Activated T-helper 1 cell treated with anti-CD3 and anti-CD28 coated beads, Interleukin-12 subunit alpha, Interleukin-12 subunit beta, Interleukin-2, Interleukin-4 antibody, amounts not matched to agents 30 ng/mL and 10 ng/mL and 1 ng/mL, durations not matched to agents 14 hours and 24 hours and 36 hours (primary cell): ENCODE results near the gene LSP1. TPM values are rescaled to one million over a fixed set of nuclear protein-coding genes. Genes with fewer than 3 reads are reported as not detected.

Source experiments
- DNase-seq: peaks from one replicate; pipeline ENCODE4 v3.0.0; 2021; ENCODE audit warnings: low spot score
- H3K27ac Mint-ChIP-seq: one replicate; pipeline ENCODE4 v1.8.0; 2021; ENCODE audit warnings: mild to moderate bottlenecking, mixed read lengths
- H3K27me3 Mint-ChIP-seq: one replicate; pipeline ENCODE4 v1.8.0; 2022; ENCODE audit warnings: mild to moderate bottlenecking, moderate library complexity, mixed read lengths; ENCODE audit not compliant: insufficient read depth
- H3K36me3 Mint-ChIP-seq: one replicate; pipeline ENCODE4 v1.8.0; 2021; ENCODE audit warnings: low read depth, mixed read lengths
- H3K4me1 Mint-ChIP-seq: one replicate; pipeline ENCODE4 v1.8.0; 2021; ENCODE audit warnings: low read depth, mixed read lengths
- H3K4me3 Mint-ChIP-seq: one replicate; pipeline ENCODE4 v1.8.0; 2021; ENCODE audit warnings: mild to moderate bottlenecking, moderate library complexity, mixed read lengths
- H3K9me3 Mint-ChIP-seq: one replicate; pipeline ENCODE4 v1.8.0; 2021; ENCODE audit warnings: mixed read lengths
- intact Hi-C: fragments of 100-400 bp; cut with micrococcal nuclease; formaldehyde crosslinking; loops from one replicate; pipeline ENCODE4 v1.15.1; 2024
- total RNA-seq: library from RNA; stranded (reverse); gene quantifications from 2 replicates; pipeline ENCODE4 v1.2.3, GENCODE V29; 2022

Gene LSP1
- total RNA-seq, 1 donor from 2014 or later, result 262 TPM

DNA sequence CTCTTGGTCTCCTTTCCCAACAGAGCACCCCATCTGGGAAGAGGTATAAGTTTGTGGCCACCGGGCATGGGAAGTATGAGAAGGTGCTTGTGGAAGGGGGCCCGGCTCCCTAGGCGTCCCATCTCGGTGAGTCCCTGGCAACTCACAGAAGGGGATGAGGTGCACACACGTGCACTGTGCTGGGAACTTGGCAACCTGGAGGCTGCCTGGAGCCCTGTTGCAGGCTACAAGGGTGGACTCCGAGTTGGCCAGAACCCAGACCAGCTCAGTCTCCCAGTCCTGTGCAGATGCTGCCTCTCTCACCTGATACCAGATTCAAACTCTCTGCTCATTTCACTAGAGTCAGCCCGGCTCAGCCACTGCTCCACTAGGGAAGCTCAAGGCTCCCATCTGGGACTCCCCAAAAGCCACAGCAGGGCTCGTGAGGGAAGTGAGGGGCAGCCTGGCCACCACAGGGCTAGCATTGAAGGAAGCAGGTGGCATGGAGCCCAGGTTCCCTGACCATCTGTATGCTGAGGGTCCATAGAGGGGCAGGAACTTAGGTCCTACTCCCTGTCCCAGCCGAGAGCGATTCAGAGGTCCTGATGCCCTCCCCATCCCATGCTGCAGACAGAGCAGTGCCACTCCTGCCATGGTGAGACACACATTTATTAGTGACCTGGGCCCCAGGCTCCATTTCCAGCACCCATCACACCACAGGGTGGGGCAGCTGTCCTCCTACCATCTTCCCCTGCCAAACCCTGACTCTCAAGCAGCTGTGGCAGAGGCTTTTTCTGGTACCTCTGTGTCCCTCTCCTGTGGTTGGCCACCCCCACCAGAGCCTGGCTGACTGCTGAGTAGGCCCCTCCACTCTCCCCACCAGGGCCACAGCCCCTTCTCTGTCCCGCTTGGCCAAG lies 34.8 kb downstream of the LSP1 start:
- H3K4me3 Mint-ChIP-seq, result no peak overlapping the region
- intact Hi-C loops, result loop anchor here (2.0 kb wide), 1 partner anchor 33 kb away; no protein-coding TSS in a partner anchor
- H3K9me3 Mint-ChIP-seq, result no peaks in the 10 kb centered on the region
- no peaks in the 10 kb centered on the region for H3K27me3 Mint-ChIP-seq
- peaks cover 15% of the 10 kb centered on the region for H3K36me3 Mint-ChIP-seq
- peak overlapping the region; percentile 71 for H3K27ac Mint-ChIP-seq
- H3K4me1 Mint-ChIP-seq, result peaks cover 10% of the 10 kb centered on the region
- no peak for DNase-seq

DNA sequence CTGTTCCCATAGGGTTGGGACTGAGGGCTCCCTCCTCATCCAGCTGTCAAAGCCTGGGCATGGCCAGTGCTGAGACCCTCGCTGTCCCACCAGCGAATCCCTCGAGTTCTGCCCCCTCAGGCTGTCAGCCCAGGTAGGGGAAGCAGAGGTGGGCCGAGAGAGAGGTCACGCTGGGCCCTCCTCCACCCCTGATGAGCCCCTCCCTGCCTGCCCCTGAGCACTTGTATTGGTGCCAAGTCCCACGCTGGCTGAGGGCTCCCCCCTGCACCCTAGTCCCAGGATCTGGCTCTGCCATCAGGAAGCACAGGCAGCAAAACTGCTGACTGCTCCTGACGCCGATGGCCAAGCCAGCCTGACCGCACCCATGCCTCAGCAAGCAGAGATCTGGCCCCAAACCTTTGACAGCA lies 35.5 kb downstream of the LSP1 start:
- DNase-seq, result no peak
- Mint-ChIP-seq H3K27ac (peak overlapping the region; percentile 71), H3K36me3 (peaks cover 16% of the 10 kb centered on the region), H3K4me1 (peaks cover 10% of the 10 kb centered on the region), H3K9me3 (no peaks in the 10 kb centered on the region), H3K27me3 (no peaks in the 10 kb centered on the region), H3K4me3 (no peak overlapping the region)
- intact Hi-C loops, result loop anchor here (2.0 kb wide), 1 partner anchor 34 kb away; no protein-coding TSS in a partner anchor

DNA sequence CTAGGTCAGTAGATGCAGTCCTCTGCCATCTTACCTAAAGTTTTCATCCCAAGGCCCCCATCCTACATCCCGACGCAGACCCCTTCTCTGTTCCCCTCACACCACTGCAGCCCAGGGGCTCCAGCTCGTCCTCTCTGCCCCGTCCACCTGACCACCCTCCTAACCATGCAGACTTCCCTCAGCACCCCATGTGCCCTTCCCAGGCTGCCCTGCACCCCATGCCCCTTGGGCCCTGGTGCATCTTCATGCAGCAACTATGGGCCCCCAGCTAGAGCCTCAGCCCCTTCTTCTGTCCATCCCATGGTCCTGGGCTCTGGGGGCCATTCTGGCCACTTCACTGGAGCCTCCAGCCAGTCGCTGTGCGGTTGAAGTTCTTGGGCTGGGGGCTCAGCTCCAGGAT lies 35.9 kb downstream of the LSP1 start:
- DNase-seq, result no peak
- H3K36me3 Mint-ChIP-seq, result peaks cover 18% of the 10 kb centered on the region
- intact Hi-C loops, result loop anchor here (2.0 kb wide), 1 partner anchor 34 kb away; no protein-coding TSS in a partner anchor
- peak overlapping the region; percentile 5 for H3K4me3 Mint-ChIP-seq
- H3K27ac Mint-ChIP-seq, result peak overlapping the region; percentile 71
- H3K4me1 Mint-ChIP-seq, result peaks cover 10% of the 10 kb centered on the region
- no peaks in the 10 kb centered on the region for H3K9me3 Mint-ChIP-seq
- H3K27me3 Mint-ChIP-seq, result no peaks in the 10 kb centered on the region

GRCh38 chr11:1889224-1889930 lies 36.5 kb downstream of the LSP1 start:
- peak; percentile 64 for DNase-seq
- Mint-ChIP-seq H3K27ac (peak overlapping the region; percentile 71), H3K4me1 (peaks cover 10% of the 10 kb centered on the region)

DNA sequence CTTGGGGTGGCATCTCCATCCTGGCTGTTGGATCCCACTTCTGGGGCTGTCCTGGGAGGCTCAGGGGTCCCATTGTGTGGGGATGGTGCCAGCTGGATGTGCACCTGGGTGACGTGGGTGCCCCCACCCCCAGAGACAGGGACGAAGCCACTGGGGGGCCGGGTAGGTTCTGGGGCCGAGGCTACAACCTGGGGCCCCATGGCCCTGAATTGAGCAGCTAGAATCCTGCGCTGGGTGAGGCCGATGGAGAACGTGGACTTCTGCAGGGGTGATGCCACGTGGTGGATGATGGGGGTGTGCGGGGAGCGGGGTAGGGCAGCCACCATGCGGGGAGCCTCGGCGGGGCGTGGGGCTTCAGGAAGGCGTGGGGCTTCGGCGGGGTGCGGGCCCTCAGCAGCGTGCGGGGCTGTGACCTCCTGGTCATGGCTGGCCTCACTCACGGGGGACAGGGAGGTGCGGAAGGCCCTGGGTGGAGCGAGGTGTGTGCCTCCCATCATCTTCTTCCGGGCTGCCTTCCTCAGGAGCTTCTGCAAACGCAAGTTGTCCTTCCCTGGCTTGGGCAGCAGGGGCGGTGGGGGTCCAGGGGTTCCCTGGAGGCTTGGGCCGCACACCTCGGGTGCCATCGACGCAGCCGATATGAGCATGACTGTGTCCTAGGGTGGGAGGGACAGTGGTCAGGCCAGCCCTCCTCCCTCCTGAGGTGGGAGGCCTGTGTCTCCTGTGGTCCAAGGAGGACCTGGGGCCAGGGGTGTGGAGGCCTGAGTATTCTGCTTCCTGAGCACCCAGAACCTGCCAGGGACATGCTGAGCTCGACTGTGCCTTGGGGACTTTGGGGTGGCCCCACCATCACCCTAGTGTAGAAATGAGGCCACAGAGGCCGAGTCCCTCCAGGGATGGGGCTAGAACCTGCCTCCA lies 37.3 kb downstream of the LSP1 start:
- peaks cover 18% of the 10 kb centered on the region for H3K36me3 Mint-ChIP-seq
- H3K9me3 Mint-ChIP-seq, result no peaks in the 10 kb centered on the region
- intact Hi-C loops, result loop anchor here (2.0 kb wide), 1 partner anchor 35 kb away; no protein-coding TSS in a partner anchor
- DNase-seq, result no peak
- H3K4me1 Mint-ChIP-seq, result peaks cover 10% of the 10 kb centered on the region
- H3K4me3 Mint-ChIP-seq, result peak overlapping the region; percentile 37
- no peaks in the 10 kb centered on the region for H3K27me3 Mint-ChIP-seq
- H3K27ac Mint-ChIP-seq, result no peak overlapping the region

More at GRCh38 chr11:1889224-1889930, 36.5 kb downstream of the LSP1 start:
- H3K9me3 Mint-ChIP-seq, result no peaks in the 10 kb centered on the region
- H3K36me3 Mint-ChIP-seq, result peaks cover 18% of the 10 kb centered on the region
- intact Hi-C loops, result loop anchor here (2.0 kb wide), 1 partner anchor 35 kb away; no protein-coding TSS in a partner anchor
- H3K27me3 Mint-ChIP-seq, result no peaks in the 10 kb centered on the region
- H3K4me3 Mint-ChIP-seq, result peak overlapping the region; percentile 37

- Mint-ChIP-seq H3K27ac (no peak overlapping the region), H3K36me3 (peaks cover 18% of the 10 kb centered on the region), H3K9me3 (no peaks in the 10 kb centered on the region), H3K4me3 (peak overlapping the region; percentile 28), H3K4me1 (peaks cover 10% of the 10 kb centered on the region), H3K27me3 (peaks cover 6% of the 10 kb centered on the region)
- no peak for DNase-seq
- intact Hi-C loops, result no loop called here
Measured at GRCh38 chr11:1890856-1891830, 38.3 kb downstream of the LSP1 start.

GRCh38 chr11:1891831-1892115 lies 38.9 kb downstream of the LSP1 start, which contains the start of gene PRR33:
PRR33 (minus strand) TSS chr11:1891895; CDS start chr11:1890584, 1,311 bp downstream.
- H3K27ac Mint-ChIP-seq, result no peak within 1 kb of the TSS

GRCh38 chr11:1892116-1892515 lies 39.2 kb downstream of the LSP1 start:
- Mint-ChIP-seq H3K4me1 (peaks cover 10% of the 10 kb centered on the region), H3K27me3 (peaks cover 13% of the 10 kb centered on the region), H3K4me3 (no peak overlapping the region), H3K36me3 (peaks cover 18% of the 10 kb centered on the region), H3K9me3 (no peaks in the 10 kb centered on the region), H3K27ac (no peak overlapping the region)
- intact Hi-C loops, result no loop called here
- DNase-seq, result no peak

More at GRCh38 chr11:1891831-1892115, 38.9 kb downstream of the LSP1 start, which contains the start of gene PRR33:
- Mint-ChIP-seq H3K36me3 (peaks cover 18% of the 10 kb centered on the region), H3K27me3 (peaks cover 13% of the 10 kb centered on the region), H3K4me1 (peaks cover 10% of the 10 kb centered on the region), H3K4me3 (peak within 1 kb of the TSS; percentile 28), H3K9me3 (no peaks in the 10 kb centered on the region)
- intact Hi-C loops, result no loop called here
- DNase-seq, result no peak

DNA sequence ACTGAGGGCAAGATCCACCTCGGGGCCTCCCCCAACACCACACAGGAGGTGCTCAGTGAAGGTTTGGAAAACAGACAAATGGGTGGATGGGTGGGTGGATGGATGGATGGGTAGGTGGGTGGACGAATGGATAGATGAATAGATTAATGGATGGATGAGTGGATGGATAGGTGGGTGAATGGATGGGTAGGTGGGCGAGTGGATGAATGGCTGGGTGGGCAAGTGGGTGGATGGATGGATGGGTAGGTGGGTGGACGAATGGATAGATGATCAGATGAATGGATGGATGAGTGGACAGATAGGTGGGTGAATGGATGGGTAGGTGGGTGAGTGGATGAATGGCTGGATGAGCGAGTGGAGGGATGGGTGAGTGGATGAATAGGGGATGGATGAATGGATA lies 39.7 kb downstream of the LSP1 start:
- no peak overlapping the region for H3K27ac Mint-ChIP-seq

GRCh38 chr11:1893581-1894359 lies 40.9 kb downstream of the LSP1 start:
- peaks cover 3% of the 10 kb centered on the region for H3K4me1 Mint-ChIP-seq
- no peaks in the 10 kb centered on the region for H3K9me3 Mint-ChIP-seq
- no peak overlapping the region for H3K4me3 Mint-ChIP-seq
- peaks cover 9% of the 10 kb centered on the region for H3K36me3 Mint-ChIP-seq
- no peak for DNase-seq
- intact Hi-C loops, result no loop called here
- no peak overlapping the region for H3K27ac Mint-ChIP-seq
- H3K27me3 Mint-ChIP-seq, result peaks cover 18% of the 10 kb centered on the region

More for the DNA sequence above, 39.7 kb downstream of the LSP1 start:
- DNase-seq, result no peak
- no peaks in the 10 kb centered on the region for H3K9me3 Mint-ChIP-seq
- peaks cover 16% of the 10 kb centered on the region for H3K36me3 Mint-ChIP-seq
- peaks cover 10% of the 10 kb centered on the region for H3K4me1 Mint-ChIP-seq
- no peak overlapping the region for H3K4me3 Mint-ChIP-seq
- peaks cover 16% of the 10 kb centered on the region for H3K27me3 Mint-ChIP-seq
- intact Hi-C loops, result no loop called here

GRCh38 chr11:1894759-1895158 lies 41.9 kb downstream of the LSP1 start:
- intact Hi-C loops, result no loop called here
- H3K4me3 Mint-ChIP-seq, result no peak overlapping the region
- H3K9me3 Mint-ChIP-seq, result no peaks in the 10 kb centered on the region

More at GRCh38 chr11:1894759-1895158, 41.9 kb downstream of the LSP1 start:
- no peak for DNase-seq
- no peaks in the 10 kb centered on the region for H3K4me1 Mint-ChIP-seq
- H3K36me3 Mint-ChIP-seq, result peaks cover 7% of the 10 kb centered on the region
- peaks cover 18% of the 10 kb centered on the region for H3K27me3 Mint-ChIP-seq
- no peak overlapping the region for H3K27ac Mint-ChIP-seq
